Activated T-helper 1 cell treated with anti-CD3 and anti-CD28 coated beads, Interleukin-12 subunit alpha, Interleukin-12 subunit beta, Interleukin-2, Interleukin-4 antibody, amounts not matched to agents 30 ng/mL and 10 ng/mL and 1 ng/mL, durations not matched to agents 14 hours and 24 hours and 36 hours (primary cell): ENCODE results near the gene CASR. TPM values are rescaled to one million over a fixed set of nuclear protein-coding genes. Genes with fewer than 3 reads are reported as not detected.

Experiments used
- DNase-seq: peaks from one replicate; pipeline ENCODE4 v3.0.0; 2021; ENCODE audit warnings: low spot score
- H3K27ac Mint-ChIP-seq: one replicate; pipeline ENCODE4 v1.8.0; 2021; ENCODE audit warnings: mild to moderate bottlenecking, mixed read lengths
- H3K27me3 Mint-ChIP-seq: one replicate; pipeline ENCODE4 v1.8.0; 2022; ENCODE audit warnings: mild to moderate bottlenecking, moderate library complexity, mixed read lengths; ENCODE audit not compliant: insufficient read depth
- H3K36me3 Mint-ChIP-seq: one replicate; pipeline ENCODE4 v1.8.0; 2021; ENCODE audit warnings: low read depth, mixed read lengths
- H3K4me1 Mint-ChIP-seq: one replicate; pipeline ENCODE4 v1.8.0; 2021; ENCODE audit warnings: low read depth, mixed read lengths
- H3K4me3 Mint-ChIP-seq: one replicate; pipeline ENCODE4 v1.8.0; 2021; ENCODE audit warnings: mild to moderate bottlenecking, moderate library complexity, mixed read lengths
- H3K9me3 Mint-ChIP-seq: one replicate; pipeline ENCODE4 v1.8.0; 2021; ENCODE audit warnings: mixed read lengths
- intact Hi-C: fragments of 100-400 bp; cut with micrococcal nuclease; formaldehyde crosslinking; loops from one replicate; pipeline ENCODE4 v1.15.1; 2024
- total RNA-seq: library from RNA; stranded (reverse); gene quantifications from 2 replicates; pipeline ENCODE4 v1.2.3, GENCODE V29; 2022

Gene CASR
- total RNA-seq, 1 donor from 2014 or later: not detected

GRCh38 chr3:122272879-122273278, 89.4 kb downstream of the CASR start:
- DNase-seq: no peak
- H3K27me3 Mint-ChIP-seq: peaks cover 3% of the 10 kb centered on the region
- H3K27ac Mint-ChIP-seq: no peak overlapping the region
- H3K4me1 Mint-ChIP-seq: peaks cover 30% of the 10 kb centered on the region
- H3K36me3 Mint-ChIP-seq: peaks cover 7% of the 10 kb centered on the region
- intact Hi-C loops: no loop called here
- peaks cover 4% of the 10 kb centered on the region for H3K9me3 Mint-ChIP-seq
- H3K4me3 Mint-ChIP-seq: no peak overlapping the region

GRCh38 chr3:122273498-122273897, 90.0 kb downstream of the CASR start:
- H3K27me3 Mint-ChIP-seq: peaks cover 4% of the 10 kb centered on the region
- intact Hi-C loops: no loop called here
- H3K4me1 Mint-ChIP-seq: peaks cover 30% of the 10 kb centered on the region
- H3K9me3 Mint-ChIP-seq: peaks cover 4% of the 10 kb centered on the region
- no peak overlapping the region for H3K4me3 Mint-ChIP-seq
- peak overlapping the region; percentile 0 for H3K27ac Mint-ChIP-seq
- no peak for DNase-seq
- H3K36me3 Mint-ChIP-seq: peaks cover 7% of the 10 kb centered on the region

- Mint-ChIP-seq H3K27me3 (peaks cover 7% of the 10 kb centered on the region), H3K9me3 (no peaks in the 10 kb centered on the region), H3K27ac (no peak overlapping the region), H3K4me3 (no peak overlapping the region), H3K36me3 (no peaks in the 10 kb centered on the region), H3K4me1 (no peaks in the 10 kb centered on the region)
- no peak for DNase-seq
- intact Hi-C loops: no loop called here
Measured at GRCh38 chr3:122281891-122282290, 98.4 kb downstream of the CASR start.

- peaks cover 4% of the 10 kb centered on the region for H3K27me3 Mint-ChIP-seq
- intact Hi-C loops: no loop called here
- H3K4me1 Mint-ChIP-seq: no peaks in the 10 kb centered on the region
- DNase-seq: no peak
- H3K9me3 Mint-ChIP-seq: no peaks in the 10 kb centered on the region
- no peak overlapping the region for H3K4me3 Mint-ChIP-seq
- H3K36me3 Mint-ChIP-seq: no peaks in the 10 kb centered on the region
- H3K27ac Mint-ChIP-seq: no peak overlapping the region
Measured at GRCh38 chr3:122283796-122284445, 100.5 kb downstream of the CASR start.

- no peak for DNase-seq
- Mint-ChIP-seq H3K27me3 (peaks cover 5% of the 10 kb centered on the region), H3K9me3 (no peaks in the 10 kb centered on the region), H3K36me3 (no peaks in the 10 kb centered on the region), H3K27ac (no peak overlapping the region), H3K4me1 (no peaks in the 10 kb centered on the region), H3K4me3 (no peak overlapping the region)
- intact Hi-C loops: no loop called here
Measured at GRCh38 chr3:122284486-122284885, 101.0 kb downstream of the CASR start.

- Mint-ChIP-seq H3K27ac (no peak overlapping the region), H3K27me3 (peaks cover 8% of the 10 kb centered on the region), H3K4me1 (peaks cover 18% of the 10 kb centered on the region), H3K4me3 (no peak overlapping the region), H3K9me3 (no peaks in the 10 kb centered on the region), H3K36me3 (no peaks in the 10 kb centered on the region)
- no peak for DNase-seq
- intact Hi-C loops: no loop called here
Measured at GRCh38 chr3:122294359-122294758, 110.9 kb downstream of the CASR start.

GRCh38 chr3:122295266-122296062, 112.0 kb downstream of the CASR start:
- intact Hi-C loops: loop anchor here (5.0 kb wide), 3 partner anchors 187 to 548 kb away; partner anchors contain the start of genes EAF2, GOLGB1 and IQCB1
- Mint-ChIP-seq H3K4me3 (no peak overlapping the region), H3K36me3 (no peaks in the 10 kb centered on the region), H3K27ac (no peak overlapping the region), H3K27me3 (peaks cover 8% of the 10 kb centered on the region), H3K9me3 (peaks cover 2% of the 10 kb centered on the region), H3K4me1 (peaks cover 19% of the 10 kb centered on the region)
- DNase-seq: no peak

GRCh38 chr3:122298239-122298638, 114.8 kb downstream of the CASR start:
- peaks cover 2% of the 10 kb centered on the region for H3K27me3 Mint-ChIP-seq
- peaks cover 3% of the 10 kb centered on the region for H3K9me3 Mint-ChIP-seq
- DNase-seq: no peak
- H3K36me3 Mint-ChIP-seq: no peaks in the 10 kb centered on the region
- H3K4me1 Mint-ChIP-seq: peaks cover 28% of the 10 kb centered on the region
- no peak overlapping the region for H3K4me3 Mint-ChIP-seq
- H3K27ac Mint-ChIP-seq: no peak overlapping the region
- intact Hi-C loops: loop anchor here (2.0 to 5.0 kb wide), 4 partner anchors 184 to 551 kb away; partner anchors contain the start of genes EAF2, GOLGB1 and IQCB1

- DNase-seq: no peak
- H3K4me1 Mint-ChIP-seq: peaks cover 28% of the 10 kb centered on the region
- no peaks in the 10 kb centered on the region for H3K27me3 Mint-ChIP-seq
- peaks cover 3% of the 10 kb centered on the region for H3K9me3 Mint-ChIP-seq
- intact Hi-C loops: loop anchor here (1.0 to 5.0 kb wide), 10 partner anchors 23 to 552 kb away; partner anchors contain the start of genes EAF2, FAM162A, GOLGB1 and IQCB1
- peak overlapping the region; percentile 42 for H3K27ac Mint-ChIP-seq
- H3K36me3 Mint-ChIP-seq: no peaks in the 10 kb centered on the region
- no peak overlapping the region for H3K4me3 Mint-ChIP-seq
Measured at GRCh38 chr3:122299215-122299614, 115.7 kb downstream of the CASR start.

GRCh38 chr3:122299872-122300460, 116.5 kb downstream of the CASR start:
- H3K36me3 Mint-ChIP-seq: no peaks in the 10 kb centered on the region

GRCh38 chr3:122301063-122301462, 117.6 kb downstream of the CASR start:
- Mint-ChIP-seq H3K36me3 (no peaks in the 10 kb centered on the region), H3K9me3 (peaks cover 3% of the 10 kb centered on the region), H3K4me3 (no peak overlapping the region), H3K4me1 (peaks cover 28% of the 10 kb centered on the region), H3K27me3 (no peaks in the 10 kb centered on the region), H3K27ac (no peak overlapping the region)
- no peak for DNase-seq
- intact Hi-C loops: no loop called here

More at GRCh38 chr3:122299872-122300460, 116.5 kb downstream of the CASR start:
- intact Hi-C loops: loop anchor here (1.0 to 5.0 kb wide), 11 partner anchors 22 to 754 kb away; partner anchors contain the start of genes EAF2, FAM162A, GOLGB1 and IQCB1
- H3K4me3 Mint-ChIP-seq: no peak overlapping the region
- H3K27ac Mint-ChIP-seq: no peak overlapping the region
- no peak for DNase-seq
- no peaks in the 10 kb centered on the region for H3K27me3 Mint-ChIP-seq
- H3K9me3 Mint-ChIP-seq: peaks cover 3% of the 10 kb centered on the region
- H3K4me1 Mint-ChIP-seq: peaks cover 28% of the 10 kb centered on the region

- intact Hi-C loops: loop anchor here (5.0 kb wide), 1 partner anchor 46 kb away; no protein-coding TSS in a partner anchor
- no peak for DNase-seq
- Mint-ChIP-seq H3K4me3 (no peak overlapping the region), H3K4me1 (peaks cover 3% of the 10 kb centered on the region), H3K27me3 (peaks cover 6% of the 10 kb centered on the region), H3K36me3 (no peaks in the 10 kb centered on the region), H3K27ac (no peak overlapping the region), H3K9me3 (no peaks in the 10 kb centered on the region)
Measured at GRCh38 chr3:122305818-122306621, 122.6 kb downstream of the CASR start.
